Activated CD4-positive, alpha-beta T cell treated with anti-CD3 and anti-CD28 coated beads, Interleukin-2, amount 10 ng/mL, durations not matched to agents 7 days and 5 days (primary cell): ENCODE measurements around the gene ACACB. TPM values are rescaled to one million over a fixed set of nuclear protein-coding genes. Genes with fewer than 3 reads are reported as not detected.

ENCODE experiments used
- CTCF ChIA-PET: fragments of 350-600 bp; sonication (Branson Sonifier 250); formaldehyde crosslinking; loops from one replicate; lab custom pipeline; 2021; ENCODE audit warnings: antibody characterized with exemption; lab: Charles Lee
- POLR2A ChIA-PET: fragments of 350-600 bp; sonication (Branson Sonifier 250); formaldehyde crosslinking; loops from one replicate; lab custom pipeline; 2021; ENCODE audit warnings: antibody characterized with exemption; lab: Charles Lee
- DNase-seq: peaks from one replicate; pipeline ENCODE4 v3.0.0-alpha.2; 2020
- H3K27ac Mint-ChIP-seq: one replicate; pipeline ENCODE4 v1.8.0; 2021; ENCODE audit warnings: mild to moderate bottlenecking, moderate library complexity, mixed read lengths
- H3K27me3 Mint-ChIP-seq: one replicate; pipeline ENCODE4 v1.8.0; 2021; ENCODE audit warnings: mixed read lengths
- H3K36me3 Mint-ChIP-seq: one replicate; pipeline ENCODE4 v1.8.0; 2021; ENCODE audit warnings: low read depth, mixed read lengths
- H3K4me1 Mint-ChIP-seq: one replicate; pipeline ENCODE4 v1.8.0; 2021; ENCODE audit warnings: mixed read lengths
- H3K4me3 Mint-ChIP-seq: one replicate; pipeline ENCODE4 v1.8.0; 2021; ENCODE audit warnings: mild to moderate bottlenecking, moderate library complexity, mixed read lengths
- H3K9me3 Mint-ChIP-seq: one replicate; pipeline ENCODE4 v1.8.0; 2021; ENCODE audit warnings: mixed read lengths
- total RNA-seq, 2 experiments: library from RNA; stranded (reverse); gene quantifications; one replicate each; pipeline ENCODE4 v1.2.3, GENCODE V29; 2021

ACACB gene
- total RNA-seq, 2 experiments from 2014 or later, result 10.3 to 13.3 TPM

GRCh38 chr12:109288571-109288970 lies 172.2 kb downstream of the ACACB start:
- H3K9me3 Mint-ChIP-seq, result no peaks in the 10 kb centered on the region
- H3K4me1 Mint-ChIP-seq, result no peaks in the 10 kb centered on the region
- peaks cover 22% of the 10 kb centered on the region for H3K27me3 Mint-ChIP-seq
- no peak for DNase-seq
- H3K36me3 Mint-ChIP-seq, result no peaks in the 10 kb centered on the region
- ChIA-PET POLR2A (no interaction called here), CTCF (no interaction called here)
- no peak overlapping the region for H3K27ac Mint-ChIP-seq
- no peak overlapping the region for H3K4me3 Mint-ChIP-seq

DNA sequence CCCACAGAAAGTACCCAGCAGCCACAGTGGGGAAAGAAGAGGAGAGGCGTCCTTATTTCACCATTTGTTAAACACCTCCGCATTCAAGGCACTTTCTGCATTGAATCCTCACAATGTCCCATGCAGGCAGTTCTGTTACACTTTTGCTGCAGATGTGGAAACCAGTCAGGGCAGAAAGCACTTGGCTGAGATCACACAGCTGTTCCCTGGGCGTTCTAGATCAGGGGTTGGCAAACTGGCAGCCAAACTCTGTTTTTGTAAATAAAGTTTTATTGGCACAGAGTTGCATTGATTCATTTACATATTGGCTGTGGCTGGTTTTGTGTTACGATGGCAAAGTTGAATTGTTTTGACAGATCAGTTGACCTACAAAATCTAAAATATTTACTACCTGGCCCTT lies 172.6 kb downstream of the ACACB start:
- no peaks in the 10 kb centered on the region for H3K9me3 Mint-ChIP-seq
- DNase-seq, result no peak
- POLR2A ChIA-PET, result no interaction called here
- H3K27ac Mint-ChIP-seq, result no peak overlapping the region
- peaks cover 22% of the 10 kb centered on the region for H3K27me3 Mint-ChIP-seq
- H3K4me3 Mint-ChIP-seq, result no peak overlapping the region
- no peaks in the 10 kb centered on the region for H3K36me3 Mint-ChIP-seq
- CTCF ChIA-PET, result no interaction called here
- no peaks in the 10 kb centered on the region for H3K4me1 Mint-ChIP-seq

DNA sequence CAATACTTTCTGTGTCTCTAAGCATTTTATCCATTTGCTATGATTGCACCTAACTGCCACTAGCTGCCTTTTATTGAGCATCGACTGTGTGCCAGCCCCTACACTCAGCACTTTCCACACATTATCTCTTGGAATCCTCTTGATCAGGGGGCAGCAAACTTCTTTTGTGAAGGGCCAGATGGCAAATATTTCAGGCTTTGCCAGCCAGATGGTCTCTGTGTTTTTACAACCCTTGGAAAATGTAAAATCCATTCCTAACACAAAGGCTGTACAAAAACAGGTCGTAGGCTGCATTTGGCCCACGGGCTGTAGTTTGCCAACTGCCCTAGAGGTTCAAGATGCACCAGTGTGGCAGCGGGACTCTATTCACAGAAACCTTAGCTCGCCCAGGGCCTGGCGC lies 173.2 kb downstream of the ACACB start:
- peaks cover 22% of the 10 kb centered on the region for H3K27me3 Mint-ChIP-seq
- POLR2A ChIA-PET, result no interaction called here
- CTCF ChIA-PET, result no interaction called here
- H3K4me3 Mint-ChIP-seq, result no peak overlapping the region
- no peaks in the 10 kb centered on the region for H3K9me3 Mint-ChIP-seq
- no peak overlapping the region for H3K27ac Mint-ChIP-seq
- no peaks in the 10 kb centered on the region for H3K4me1 Mint-ChIP-seq
- no peaks in the 10 kb centered on the region for H3K36me3 Mint-ChIP-seq
- DNase-seq, result no peak

- no peaks in the 10 kb centered on the region for H3K36me3 Mint-ChIP-seq
- H3K27ac Mint-ChIP-seq, result no peak overlapping the region
- ChIA-PET CTCF (no interaction called here), POLR2A (no interaction called here)
- DNase-seq, result no peak
- no peaks in the 10 kb centered on the region for H3K4me1 Mint-ChIP-seq
- H3K4me3 Mint-ChIP-seq, result no peak overlapping the region
- peaks cover 22% of the 10 kb centered on the region for H3K27me3 Mint-ChIP-seq
- no peaks in the 10 kb centered on the region for H3K9me3 Mint-ChIP-seq
These were observed 173.7 kb downstream of the ACACB start for GRCh38 chr12:109290061-109290460.

- Mint-ChIP-seq H3K36me3 (no peaks in the 10 kb centered on the region), H3K27ac (no peak overlapping the region), H3K4me1 (no peaks in the 10 kb centered on the region), H3K4me3 (no peak overlapping the region), H3K9me3 (no peaks in the 10 kb centered on the region), H3K27me3 (peaks cover 22% of the 10 kb centered on the region)
- ChIA-PET CTCF (interaction anchor here (0.6 to 1.3 kb wide), 2 partner anchors 11 to 443 kb away, joined by 3 read pairs; no protein-coding TSS in a partner anchor), POLR2A (no interaction called here)
- no peak for DNase-seq
These were observed 174.7 kb downstream of the ACACB start for GRCh38 chr12:109291117-109291516.

DNA sequence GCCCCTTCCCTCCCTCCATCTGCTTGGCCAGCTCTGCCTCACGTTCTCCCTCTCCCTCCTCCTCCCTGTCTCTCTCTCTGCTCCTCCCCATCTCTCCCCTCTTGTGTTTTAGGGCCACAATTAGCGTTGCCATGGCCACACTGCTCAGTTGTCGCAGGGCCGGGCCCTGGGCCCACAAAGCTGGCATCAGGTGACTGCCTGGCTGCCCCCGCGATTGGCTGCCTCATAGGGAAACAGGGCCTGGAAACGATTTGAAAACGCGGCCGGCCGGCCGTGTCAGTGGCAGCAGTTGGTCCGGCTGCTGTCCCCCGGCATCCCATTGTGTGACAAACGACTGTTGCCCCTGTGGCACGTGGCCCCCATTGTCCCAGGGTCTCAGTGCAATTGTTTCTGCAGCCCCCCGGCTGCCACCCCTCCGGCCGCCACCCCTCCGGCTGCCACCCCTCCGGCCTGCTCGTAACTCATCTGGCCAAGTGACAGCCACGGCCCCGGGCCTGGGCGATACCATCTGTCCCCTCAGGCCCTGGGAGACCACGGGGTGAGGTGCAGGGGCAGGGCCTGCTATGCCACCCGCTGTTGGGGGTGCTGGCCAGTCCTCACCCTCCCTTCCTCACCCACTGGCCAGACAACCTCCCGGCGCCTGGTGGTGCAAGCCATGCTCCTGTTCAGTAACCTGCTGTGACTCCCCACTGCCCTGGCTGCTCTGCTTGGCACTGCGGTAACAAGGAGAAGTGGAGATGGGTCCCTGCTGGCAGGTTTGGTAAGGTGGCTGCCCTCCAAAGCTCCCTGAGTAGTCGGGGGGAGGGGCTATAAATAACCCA lies 175.3 kb downstream of the ACACB start:
- no peaks in the 10 kb centered on the region for H3K4me1 Mint-ChIP-seq
- no peaks in the 10 kb centered on the region for H3K9me3 Mint-ChIP-seq
- CTCF ChIA-PET, result interaction anchor here (1.3 kb wide), 1 partner anchor 10 kb away, joined by 3 read pairs; no protein-coding TSS in a partner anchor
- H3K27ac Mint-ChIP-seq, result no peak overlapping the region
- no peaks in the 10 kb centered on the region for H3K36me3 Mint-ChIP-seq
- POLR2A ChIA-PET, result no interaction called here
- no peak overlapping the region for H3K4me3 Mint-ChIP-seq
- H3K27me3 Mint-ChIP-seq, result peaks cover 22% of the 10 kb centered on the region
- no peak for DNase-seq

DNA sequence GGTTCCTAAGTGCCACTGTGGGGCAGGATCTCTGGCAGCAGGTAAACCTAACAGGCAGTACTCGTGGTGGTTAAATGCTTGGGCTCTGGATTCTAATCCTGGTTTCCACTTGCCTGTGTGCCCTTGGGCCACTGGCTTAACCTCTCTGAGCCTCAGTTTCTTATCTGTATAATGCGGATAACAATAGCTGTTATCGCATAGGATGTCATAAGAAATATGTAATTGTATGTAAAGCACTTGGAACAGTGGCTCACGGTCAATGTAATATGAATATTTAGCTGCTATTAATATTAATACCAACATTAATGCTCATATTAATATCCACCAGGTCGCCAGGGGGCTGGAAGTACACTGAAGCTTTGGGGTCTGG lies 175.9 kb downstream of the ACACB start:
- no peak for DNase-seq
- Mint-ChIP-seq H3K27ac (no peak overlapping the region), H3K9me3 (no peaks in the 10 kb centered on the region), H3K4me1 (no peaks in the 10 kb centered on the region), H3K36me3 (no peaks in the 10 kb centered on the region), H3K4me3 (no peak overlapping the region), H3K27me3 (peaks cover 22% of the 10 kb centered on the region)
- POLR2A ChIA-PET, result no interaction called here
- CTCF ChIA-PET, result interaction anchor here (1.3 kb wide), 1 partner anchor 10 kb away, joined by 3 read pairs; no protein-coding TSS in a partner anchor

GRCh38 chr12:109293106-109293505 lies 176.7 kb downstream of the ACACB start:
- POLR2A ChIA-PET, result no interaction called here
- Mint-ChIP-seq H3K4me3 (no peak overlapping the region), H3K9me3 (no peaks in the 10 kb centered on the region), H3K36me3 (no peaks in the 10 kb centered on the region), H3K27ac (no peak overlapping the region), H3K27me3 (peaks cover 22% of the 10 kb centered on the region), H3K4me1 (no peaks in the 10 kb centered on the region)
- no peak for DNase-seq
- CTCF ChIA-PET, result no interaction called here

- DNase-seq, result no peak
- H3K27me3 Mint-ChIP-seq, result peaks cover 17% of the 10 kb centered on the region
- H3K36me3 Mint-ChIP-seq, result no peaks in the 10 kb centered on the region
- H3K4me1 Mint-ChIP-seq, result no peaks in the 10 kb centered on the region
- no peak overlapping the region for H3K27ac Mint-ChIP-seq
- H3K9me3 Mint-ChIP-seq, result no peaks in the 10 kb centered on the region
- no peak overlapping the region for H3K4me3 Mint-ChIP-seq
- CTCF ChIA-PET, result no interaction called here
- POLR2A ChIA-PET, result no interaction called here
These were observed 178.0 kb downstream of the ACACB start for GRCh38 chr12:109294286-109294796.

DNA sequence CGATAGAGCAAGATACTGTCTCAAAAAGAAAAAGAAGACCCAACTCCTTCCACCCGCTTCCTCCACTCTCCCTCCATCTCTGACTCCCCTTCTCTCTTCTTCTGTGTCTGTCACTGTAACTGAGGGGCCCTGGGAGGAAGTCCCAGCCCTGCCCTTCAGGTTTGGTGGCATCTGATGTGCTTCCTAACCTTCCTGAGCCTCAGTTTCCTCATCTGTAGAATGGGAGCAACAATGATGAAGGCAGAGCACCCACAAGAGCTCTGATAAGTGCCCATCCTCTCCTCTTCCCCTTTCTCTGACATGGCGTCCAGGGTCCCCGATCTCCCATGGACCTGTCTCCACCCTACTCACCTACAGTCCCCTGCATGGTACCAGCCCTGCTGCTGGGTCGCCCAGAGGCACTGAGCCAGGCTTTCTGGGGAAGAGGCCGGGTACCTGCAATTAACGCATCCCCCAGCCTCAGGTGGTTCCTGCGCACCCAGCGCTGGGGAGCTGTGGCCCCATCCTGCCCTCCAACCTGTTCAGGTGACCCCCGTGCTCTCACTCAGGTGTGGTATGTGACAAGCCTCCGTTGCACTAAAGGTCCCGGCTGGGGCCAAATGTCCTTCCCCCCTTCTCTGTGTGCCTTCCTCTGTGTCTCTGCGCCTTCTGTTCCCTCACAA lies 179.5 kb downstream of the ACACB start:
- Mint-ChIP-seq H3K36me3 (no peaks in the 10 kb centered on the region), H3K27ac (no peak overlapping the region), H3K27me3 (peaks cover 16% of the 10 kb centered on the region), H3K4me3 (no peak overlapping the region), H3K9me3 (no peaks in the 10 kb centered on the region), H3K4me1 (no peaks in the 10 kb centered on the region)
- ChIA-PET POLR2A (no interaction called here), CTCF (no interaction called here)
- DNase-seq, result no peak

GRCh38 chr12:109296431-109296830 lies 180.0 kb downstream of the ACACB start:
- no peaks in the 10 kb centered on the region for H3K4me1 Mint-ChIP-seq
- no peak overlapping the region for H3K4me3 Mint-ChIP-seq

GRCh38 chr12:109299849-109300248 lies 183.5 kb downstream of the ACACB start:
- Mint-ChIP-seq H3K36me3 (no peaks in the 10 kb centered on the region), H3K27ac (no peak overlapping the region), H3K27me3 (peaks cover 9% of the 10 kb centered on the region), H3K9me3 (no peaks in the 10 kb centered on the region), H3K4me1 (no peaks in the 10 kb centered on the region), H3K4me3 (no peak overlapping the region)
- CTCF ChIA-PET, result no interaction called here
- no peak for DNase-seq
- POLR2A ChIA-PET, result no interaction called here

More at GRCh38 chr12:109296431-109296830, 180.0 kb downstream of the ACACB start:
- Mint-ChIP-seq H3K36me3 (no peaks in the 10 kb centered on the region), H3K27ac (no peak overlapping the region), H3K9me3 (no peaks in the 10 kb centered on the region), H3K27me3 (peaks cover 11% of the 10 kb centered on the region)
- ChIA-PET CTCF (no interaction called here), POLR2A (interaction anchor here (0.6 kb wide), 1 partner anchor 138 kb away, joined by 3 read pairs; no protein-coding TSS in a partner anchor)
- DNase-seq, result no peak

GRCh38 chr12:109301643-109302168 lies 185.3 kb downstream of the ACACB start:
- Mint-ChIP-seq H3K36me3 (no peaks in the 10 kb centered on the region), H3K27me3 (peaks cover 22% of the 10 kb centered on the region), H3K27ac (no peak overlapping the region), H3K4me1 (no peaks in the 10 kb centered on the region), H3K9me3 (no peaks in the 10 kb centered on the region), H3K4me3 (no peak overlapping the region)
- DNase-seq, result no peak
- ChIA-PET POLR2A (no interaction called here), CTCF (interaction anchor here (1.4 kb wide), 1 partner anchor 10 kb away, joined by 3 read pairs; no protein-coding TSS in a partner anchor)
